H9 (cell line): ENCODE data around the gene DCUN1D4. TPM values are rescaled to one million over a fixed set of nuclear protein-coding genes. Genes with fewer than 3 reads are reported as not detected.

Experiments
- DNase-seq: peaks from one replicate; pipeline ENCODE4 v3.0.0-alpha.2; 2017
- H2AFZ ChIP-seq: one replicate; pipeline ENCODE4 v1.6.1; 2013; ENCODE audit warnings: mild to moderate bottlenecking, low read length, control low read depth, moderate library complexity
- H2AK5ac ChIP-seq: 2 replicates; pipeline ENCODE4 v1.6.1; 2013; ENCODE audit warnings: low read length, control low read depth, mixed read lengths; ENCODE audit not compliant: insufficient read length
- H2BK120ac ChIP-seq: one replicate; pipeline ENCODE4 v1.6.1; 2013; ENCODE audit warnings: low read depth, mild to moderate bottlenecking, low read length, control low read depth, inconsistent platforms; ENCODE audit not compliant: poor library complexity, severe bottlenecking
- H2BK12ac ChIP-seq: 2 replicates; pipeline ENCODE4 v1.6.1; 2013; ENCODE audit warnings: low read length, control low read depth, mixed read lengths, low read depth; ENCODE audit not compliant: insufficient read length
- H2BK15ac ChIP-seq: 2 replicates; pipeline ENCODE4 v1.6.1; 2013; ENCODE audit warnings: low read depth, low read length, control low read depth
- H2BK20ac ChIP-seq: one replicate; pipeline ENCODE4 v1.6.1; 2013; ENCODE audit warnings: low read depth, mild to moderate bottlenecking, low read length, control low read depth, inconsistent platforms; ENCODE audit not compliant: poor library complexity, severe bottlenecking
- H2BK5ac ChIP-seq: 2 replicates; pipeline ENCODE4 v1.6.1; 2013; ENCODE audit warnings: low read length, control low read depth, mixed read lengths; ENCODE audit not compliant: insufficient read length
- H3K14ac ChIP-seq: 2 replicates; pipeline ENCODE4 v1.6.1; 2013; ENCODE audit warnings: low read length, control low read depth; ENCODE audit not compliant: insufficient read depth
- H3K18ac ChIP-seq: 2 replicates; pipeline ENCODE4 v1.6.1; 2013; ENCODE audit warnings: low read depth, mild to moderate bottlenecking, mixed read lengths, low read length, control low read depth; ENCODE audit not compliant: insufficient read length
- H3K23ac ChIP-seq: 2 replicates; pipeline ENCODE4 v1.6.1; 2013; ENCODE audit warnings: low read length, control low read depth, mixed read lengths, low read depth; ENCODE audit not compliant: insufficient read length
- H3K23me2 ChIP-seq: 2 replicates; pipeline ENCODE4 v1.6.1; 2013; ENCODE audit warnings: low read depth, mild to moderate bottlenecking, mixed read lengths, low read length, control low read depth; ENCODE audit not compliant: insufficient read length, poor library complexity, severe bottlenecking
- H3K27ac ChIP-seq: 2 replicates; pipeline ENCODE4 v1.5.1; 2013; ENCODE audit warnings: low read length, control low read depth, mixed read lengths, low read depth; ENCODE audit not compliant: insufficient read length
- H3K27me3 ChIP-seq: 2 replicates; pipeline ENCODE4 v1.6.1; 2013; ENCODE audit warnings: low read length, control low read depth, inconsistent platforms; ENCODE audit not compliant: insufficient read depth
- H3K4ac ChIP-seq: 2 replicates; pipeline ENCODE4 v1.6.1; 2013; ENCODE audit warnings: low read depth, mild to moderate bottlenecking, control low read depth, inconsistent platforms, low read length, moderate library complexity
- H3K4me1 ChIP-seq: 2 replicates; pipeline ENCODE4 v1.6.1; 2013; ENCODE audit warnings: low read length, control low read depth, inconsistent platforms; ENCODE audit not compliant: insufficient read depth
- H3K4me2 ChIP-seq: 2 replicates; pipeline ENCODE4 v1.6.1; 2013; ENCODE audit warnings: low read length, control low read depth, mixed read lengths; ENCODE audit not compliant: insufficient read length, insufficient read depth
- H3K56ac ChIP-seq: 2 replicates; pipeline ENCODE4 v1.6.1; 2013; ENCODE audit warnings: low read depth, mild to moderate bottlenecking, mixed read lengths, low read length, control low read depth; ENCODE audit not compliant: insufficient read length
- H3K79me1 ChIP-seq: 2 replicates; pipeline ENCODE4 v1.6.1; 2013; ENCODE audit warnings: low read depth, mild to moderate bottlenecking, moderate library complexity, low read length, control low read depth, inconsistent platforms; ENCODE audit not compliant: insufficient read depth, poor library complexity, severe bottlenecking
- H3K79me2 ChIP-seq: 2 replicates; pipeline ENCODE4 v1.6.1; 2013; ENCODE audit warnings: low read length, control low read depth, inconsistent platforms; ENCODE audit not compliant: insufficient read depth
- H3K9ac ChIP-seq: 2 replicates; pipeline ENCODE4 v1.6.1; 2013; ENCODE audit warnings: low read length, control low read depth, mixed read lengths; ENCODE audit not compliant: insufficient read length; ENCODE audit errors: extremely low read depth
- H3K9me3 ChIP-seq: one replicate; pipeline ENCODE4 v1.6.1; 2013; ENCODE audit warnings: low read depth, low read length, inconsistent platforms; ENCODE audit not compliant: control insufficient read depth
- H3T11ph ChIP-seq: one replicate; pipeline ENCODE4 v1.6.1; 2013; ENCODE audit warnings: mild to moderate bottlenecking, low read length, control low read depth, inconsistent platforms
- H4K20me1 ChIP-seq: one replicate; pipeline ENCODE4 v1.6.1; 2013; ENCODE audit not compliant: control insufficient read depth, insufficient read length, insufficient read depth
- H4K5ac ChIP-seq: 2 replicates; pipeline ENCODE4 v1.6.1; 2013; ENCODE audit warnings: low read depth, mild to moderate bottlenecking, mixed read lengths, low read length, control low read depth; ENCODE audit not compliant: insufficient read length
- H4K8ac ChIP-seq: replicated peaks from 2 replicates; pipeline ENCODE4 v1.6.1; 2013; ENCODE audit warnings: low read length, control low read depth, mixed read lengths, low read depth; ENCODE audit not compliant: insufficient read length
- H4K91ac ChIP-seq: 2 replicates; pipeline ENCODE4 v1.6.1; 2013; ENCODE audit warnings: low read depth, mild to moderate bottlenecking, moderate library complexity, mixed read lengths, low read length, control low read depth; ENCODE audit not compliant: insufficient read length
- H3K27ac Mint-ChIP-seq, 3 experiments: 2 replicates in 2 of 3; 3 replicates in 1 of 3; pipeline ENCODE4 v1.8.0; 2020 to 2021; ENCODE audit warnings: mixed read lengths in 3 of 3, mild to moderate bottlenecking in 1 of 3, moderate library complexity in 1 of 3
- H3K27me3 Mint-ChIP-seq: 2 replicates; pipeline ENCODE4 v1.8.0; 2021; ENCODE audit warnings: low read depth, mild to moderate bottlenecking, moderate library complexity, mixed read lengths
- H3K36me3 Mint-ChIP-seq, 3 experiments: 2 replicates in 2 of 3; 3 replicates in 1 of 3; pipeline ENCODE4 v1.8.0; 2020 to 2021; ENCODE audit warnings: low read depth in 3 of 3, mixed read lengths in 3 of 3; ENCODE audit not compliant: insufficient read depth in 1 of 3
- H3K4me1 Mint-ChIP-seq, 2 experiments: 2 replicates each; pipeline ENCODE4 v1.8.0; 2020; ENCODE audit warnings: mixed read lengths in 2 of 2
- H3K4me3 Mint-ChIP-seq, 2 experiments: 2 replicates in 1 of 2; 3 replicates in 1 of 2; pipeline ENCODE4 v1.8.0; 2020 to 2021; ENCODE audit warnings: mild to moderate bottlenecking in 2 of 2, mixed read lengths in 2 of 2, moderate library complexity in 1 of 2
- H3K9me3 Mint-ChIP-seq, 2 experiments: 2 replicates in 1 of 2; 3 replicates in 1 of 2; pipeline ENCODE4 v1.8.0; 2020; ENCODE audit warnings: mild to moderate bottlenecking in 2 of 2, mixed read lengths in 2 of 2, moderate library complexity in 1 of 2
- WGBS: extraction: QIAGEN DNeasy Blood & Tissue Kit; methylation state at CpG from one replicate; pipeline ENCODE4 v1.1.7; 2013; ENCODE audit warnings: missing lambda C conversion rate, low lambda C conversion rate, mixed read lengths; ENCODE audit not compliant: insufficient read length; ENCODE audit errors: extremely low coverage; 5-methylcytosine and 5-hydroxymethylcytosine counted together
- total RNA-seq: library from RNA; stranded (reverse); gene quantifications from 2 replicates; pipeline ENCODE4 v1.2.1, GENCODE V29; 2021
- TF ChIP-seq, protein P1 (sequence below): fragments of 200-600 bp; sonication (generic); conservative IDR thresholded peaks from 3 replicates; pipeline ENCODE4 v1.8.0; 2021; ENCODE audit warnings: antibody characterized with exemption, mild to moderate bottlenecking

DCUN1D4 gene
- total RNA-seq, 1 experiment from 2014 or later, result 46.7 TPM

DNA sequence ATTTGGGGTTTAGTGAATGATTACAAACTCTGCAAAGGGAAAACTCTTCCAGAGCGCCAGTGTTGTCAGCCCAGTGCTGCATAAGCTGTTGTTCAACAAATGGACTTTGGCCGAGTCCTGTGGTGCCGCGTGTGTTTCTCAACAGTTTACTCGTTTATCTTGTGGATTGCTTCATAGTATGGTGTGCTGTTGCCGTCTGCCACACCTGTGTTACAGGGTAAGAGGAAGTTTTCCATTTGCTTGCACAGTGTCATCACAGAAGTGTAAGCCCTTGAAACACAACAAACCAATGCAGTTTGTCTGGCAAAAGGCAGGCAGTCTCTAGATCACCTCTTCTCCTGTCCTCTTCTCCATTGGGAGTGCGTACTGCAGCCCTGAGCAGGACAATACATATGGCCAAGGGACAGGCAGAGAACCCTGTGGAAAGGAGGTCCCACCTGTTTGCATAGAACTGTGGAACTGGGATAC, 66.3 kb downstream of the DCUN1D4 start:
- H3K27ac ChIP-seq, result no peak overlapping the region
- H4K20me1 ChIP-seq, result no peaks in the 10 kb centered on the region
- no peaks in the 10 kb centered on the region for H3K79me1 ChIP-seq
- no peak overlapping the region for H3K56ac ChIP-seq
- H2BK15ac ChIP-seq, result no peak overlapping the region
- H3K4me2 ChIP-seq, result no peak overlapping the region
- H2BK20ac ChIP-seq, result no peak overlapping the region
- no peak overlapping the region for H2BK120ac ChIP-seq
- Mint-ChIP-seq H3K4me1 (no peaks in the 10 kb centered on the region), H3K36me3 (peaks cover 33 to 58% (median 48%) of the 10 kb centered on the region in 3 experiments), H3K27ac (no peak overlapping the region), H3K4me3 (no peak overlapping the region), H3K27me3 (no peaks in the 10 kb centered on the region), H3K9me3 (no peaks in the 10 kb centered on the region)
- H3K18ac ChIP-seq, result no peak overlapping the region
- no CpG with 5 or more reads among the region's 7 CpGs for WGBS
- no peaks in the 10 kb centered on the region for H3K23me2 ChIP-seq
- H4K91ac ChIP-seq, result no peak overlapping the region
- H2AFZ ChIP-seq, result no peak overlapping the region
- no peak overlapping the region for H3K14ac ChIP-seq
- H2BK12ac ChIP-seq, result no peak overlapping the region
- no peak overlapping the region for H3K9ac ChIP-seq
- no peak overlapping the region for H3T11ph ChIP-seq
- H3K79me2 ChIP-seq, result no peaks in the 10 kb centered on the region
- H2AK5ac ChIP-seq, result no peak overlapping the region
- H3K4me1 ChIP-seq, result no peaks in the 10 kb centered on the region
- H3K4ac ChIP-seq, result no peak overlapping the region
- no peak for DNase-seq
- no peaks in the 10 kb centered on the region for H3K9me3 ChIP-seq
- TF ChIP-seq, protein P1, sequence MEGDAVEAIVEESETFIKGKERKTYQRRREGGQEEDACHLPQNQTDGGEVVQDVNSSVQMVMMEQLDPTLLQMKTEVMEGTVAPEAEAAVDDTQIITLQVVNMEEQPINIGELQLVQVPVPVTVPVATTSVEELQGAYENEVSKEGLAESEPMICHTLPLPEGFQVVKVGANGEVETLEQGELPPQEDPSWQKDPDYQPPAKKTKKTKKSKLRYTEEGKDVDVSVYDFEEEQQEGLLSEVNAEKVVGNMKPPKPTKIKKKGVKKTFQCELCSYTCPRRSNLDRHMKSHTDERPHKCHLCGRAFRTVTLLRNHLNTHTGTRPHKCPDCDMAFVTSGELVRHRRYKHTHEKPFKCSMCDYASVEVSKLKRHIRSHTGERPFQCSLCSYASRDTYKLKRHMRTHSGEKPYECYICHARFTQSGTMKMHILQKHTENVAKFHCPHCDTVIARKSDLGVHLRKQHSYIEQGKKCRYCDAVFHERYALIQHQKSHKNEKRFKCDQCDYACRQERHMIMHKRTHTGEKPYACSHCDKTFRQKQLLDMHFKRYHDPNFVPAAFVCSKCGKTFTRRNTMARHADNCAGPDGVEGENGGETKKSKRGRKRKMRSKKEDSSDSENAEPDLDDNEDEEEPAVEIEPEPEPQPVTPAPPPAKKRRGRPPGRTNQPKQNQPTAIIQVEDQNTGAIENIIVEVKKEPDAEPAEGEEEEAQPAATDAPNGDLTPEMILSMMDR, result no peak
- no peak overlapping the region for H4K5ac ChIP-seq
- H3K27me3 ChIP-seq, result no peaks in the 10 kb centered on the region
- no peak overlapping the region for H3K23ac ChIP-seq
- H2BK5ac ChIP-seq, result no peak overlapping the region
- no peak overlapping the region for H4K8ac ChIP-seq
